Measurements from ENCODE around the gene GSX1.

Gene GSX1

DNA sequence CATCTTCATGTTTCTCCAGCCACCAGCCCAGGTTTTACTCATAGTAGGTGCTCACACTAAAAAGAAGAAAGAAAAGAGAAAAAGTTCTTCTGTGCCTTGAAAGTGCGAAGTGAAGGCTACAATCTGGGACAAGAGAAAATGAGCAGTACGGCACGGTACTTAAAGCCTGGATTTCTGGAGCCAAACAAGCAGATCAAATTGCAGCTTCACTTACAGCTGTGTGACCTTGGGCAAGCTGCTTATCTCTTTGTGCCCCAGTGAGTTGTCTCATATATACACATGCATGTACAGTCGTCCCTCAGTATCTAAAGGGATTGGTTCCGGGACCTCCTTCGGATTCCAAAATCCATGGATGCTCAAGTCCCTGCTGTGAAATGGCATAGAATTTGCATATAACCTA lies 41.8 kb downstream of the GSX1 start:
- DNase-seq = no peak

DNA sequence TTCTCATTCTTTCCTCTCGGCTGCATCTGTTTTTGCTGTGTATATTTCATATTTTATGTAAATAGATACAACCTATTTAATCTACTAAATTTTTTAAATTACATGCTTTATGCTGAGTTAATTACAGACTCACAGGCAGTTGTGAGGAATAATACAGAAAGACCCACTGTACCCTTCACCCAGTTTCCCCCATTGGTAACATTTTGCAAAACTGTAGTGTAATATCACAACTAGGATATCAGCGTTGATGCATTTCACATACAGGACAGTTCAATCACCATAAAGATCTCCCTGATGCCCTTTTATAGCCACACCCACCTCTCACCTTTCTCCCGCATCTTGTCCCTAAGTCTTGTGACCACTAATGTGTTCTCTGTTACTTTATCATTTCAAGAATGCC lies 43.5 kb downstream of the GSX1 start:
- DNase-seq = no peak

DNA sequence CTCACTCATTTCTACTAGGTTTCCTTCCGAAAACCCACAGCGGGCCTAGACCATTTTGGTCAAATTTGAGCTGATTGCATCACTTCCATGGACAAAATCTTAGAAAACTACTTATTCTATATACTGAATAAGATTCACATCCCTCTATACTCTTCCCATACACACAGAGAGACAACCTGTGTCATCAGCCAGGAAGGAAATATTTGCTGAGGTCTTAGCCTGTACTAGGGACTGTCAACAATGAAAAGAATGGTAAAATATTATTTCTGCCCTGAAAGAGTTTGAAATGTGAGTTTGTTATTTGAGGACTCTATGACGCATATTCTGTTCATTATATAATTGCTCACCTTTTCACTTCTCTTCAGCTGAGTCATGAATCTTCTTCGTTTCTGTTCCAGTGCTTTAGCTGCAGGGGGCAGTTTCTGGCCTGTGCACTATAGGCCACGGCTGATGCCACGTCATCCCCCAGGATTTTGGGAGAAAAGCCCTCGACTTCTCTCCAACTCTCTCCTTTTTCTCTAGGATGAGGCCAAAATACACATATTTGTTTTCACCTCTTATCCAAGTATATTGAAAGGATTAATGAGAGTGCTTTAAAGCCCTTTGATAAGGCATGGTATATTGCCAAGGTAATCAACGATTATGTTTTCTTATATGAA lies 47.7 kb downstream of the GSX1 start:
- no peak for DNase-seq

DNA sequence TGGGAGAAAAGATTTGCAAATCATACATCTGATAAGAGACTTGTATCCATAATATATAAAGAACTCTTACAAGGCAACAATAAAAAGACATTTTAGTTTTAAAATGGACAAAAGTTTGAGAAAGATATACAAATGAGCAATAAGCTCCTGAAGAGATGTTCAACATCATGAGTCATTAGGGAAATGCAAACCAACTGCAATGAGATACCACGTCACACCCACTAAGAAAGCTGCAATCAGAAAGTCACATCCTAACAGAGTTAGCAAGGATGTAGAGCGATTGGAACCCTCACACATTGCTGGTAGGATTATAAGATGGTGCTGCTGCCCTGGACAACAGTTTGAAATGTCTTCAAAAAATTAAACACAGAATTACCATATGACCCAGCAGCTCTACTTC lies 50.3 kb downstream of the GSX1 start:
- DNase-seq = no peak

All from eye (tissue), 1 donor.